Heart right ventricle (tissue), 16 donors: Measurements from ENCODE around the gene PDHB. TPM values are rescaled to one million over a fixed set of nuclear protein-coding genes. Genes with fewer than 3 reads are reported as not detected.

Source experiments
- ATAC-seq, 8 donors: fragments of 200-7000 bp; cut with Tn5 transposase; one replicate each; pipeline ENCODE4 v1.9.1; 2020; ENCODE audit warnings: mild to moderate bottlenecking in 8 of 8, moderate library complexity in 8 of 8, moderate number of reproducible peaks in 1 of 8
- DNase-seq, 2 donors: peaks; one replicate each; pipeline ENCODE4 v3.0.0-alpha.2; 2020
- H3K27ac ChIP-seq, 10 donors: fragments of 200-600 bp; sonication (generic) in 2 of 10; one replicate each; pipeline versions ENCODE4 v1.5.0 to v1.8.0; 2020 to 2022; ENCODE audit warnings: mild to moderate bottlenecking in 3 of 10
- H3K27me3 ChIP-seq, 7 donors: fragments of 200-600 bp; one replicate each; pipeline ENCODE4 v1.8.0; 2021 to 2022; ENCODE audit warnings: mild to moderate bottlenecking in 2 of 7
- H3K36me3 ChIP-seq, 9 donors: fragments of 200-600 bp; sonication (generic) in 1 of 9; one replicate each; pipeline versions ENCODE4 v1.5.0 to v1.8.0; 2020 to 2022; ENCODE audit warnings: mild to moderate bottlenecking in 2 of 9
- H3K4me1 ChIP-seq, 9 donors: fragments of 200-600 bp; sonication (generic) in 1 of 9; one replicate each; pipeline versions ENCODE4 v1.5.0 to v1.8.0; 2020 to 2022; ENCODE audit warnings: mild to moderate bottlenecking in 4 of 9
- H3K4me3 ChIP-seq, 10 donors: fragments of 200-600 bp; sonication (generic) in 2 of 10; one replicate each; pipeline versions ENCODE4 v1.5.0 to v1.8.0; 2020 to 2022; ENCODE audit warnings: mild to moderate bottlenecking in 7 of 10, moderate library complexity in 2 of 10
- H3K9me3 ChIP-seq, 11 donors: fragments of 200-600 bp in 10 of 11; sonication (generic) in 2 of 11; one replicate each; pipeline versions ENCODE4 v1.5.0 to v1.8.0; 2013 to 2022; ENCODE audit warnings: mild to moderate bottlenecking in 2 of 11, control low read depth in 1 of 11, moderate library complexity in 1 of 11
- CTCF ChIP-seq, 9 donors: fragments of 200-600 bp; sonication (generic) in 2 of 9; IDR thresholded peaks; one replicate each; pipeline versions ENCODE4 v1.5.0 to v1.8.0; 2021 to 2022; ENCODE audit warnings: antibody characterized with exemption in 9 of 9, mild to moderate bottlenecking in 5 of 9, moderate library complexity in 1 of 9
- WGBS, 2 donors: extraction: QIAGEN DNeasy Blood & Tissue Kit; methylation state at CpG; one replicate each; pipeline ENCODE4 v1.1.7; 2013; ENCODE audit warnings: inconsistent platforms in 1 of 2; 5-methylcytosine and 5-hydroxymethylcytosine counted together
- intact Hi-C, 10 donors: fragments of 100-400 bp; cut with DNase I; formaldehyde crosslinking; loops; one replicate each; pipeline versions ENCODE4 v1.11.1 to v1.14.2; 2022
- polyA plus RNA-seq, 2 donors: library from polyadenylated mRNA; stranded (reverse); fragments of 200-250 nt; gene quantifications; one replicate each; pipeline ENCODE4 v1.2.3, GENCODE V29; 2013
- total RNA-seq, 10 donors: library from RNA; stranded (reverse); fragmentation: NEBNext Ultra II Directional in 3 of 10; extraction: Animal tissue kit (Norgen Biotek cat#: 25700) in 3 of 10; gene quantifications; one replicate each; pipeline versions ENCODE4 v1.2.1 to v1.2.4, GENCODE V29; 2021 to 2023
- donor health status: Arrhythmogenic right ventricular cardiomyopathy.
- donor health status: ischemic (EF 13 %, LVEDD 7.1; RV severe dilation, severe dysfunction).
- donor health status: healthy with polysubstance abuse.
- donor health status: DM: no; HTN: yes; CAD: no.
- donor health status: DM: no; HTN: no; CAD: no.
- donor health status: ischemic (EF 25% LVEDD 6.9; RV normal size, moderate dysfunction).
- donor health status: ischemic (EF 25% LVEDD 5.7; RV mildly dilated, moderate dysfunction).
- donor health status: healthy.
- donor health status: DM: yes; HTN: yes; CAD: no.
- donor health status: Ischemic cardiomyopathy.
- donor health status: ischemic (EF 35%, LVEDD 5.7; RV mildly dilated, moderate dysfunction).
- donor health status: nonischemic (EF 11% LVEDD 7.7; RV severe dilation, severe dysfunction).
- donor health status: DM: yes; HTN: yes; CAD: no.
- donor health status: PGD.
- donor health status: ischemic (EF 29% LVEDD 5.4; RV normal size, mild dysfunction).
- donor health status: nonischemic (EF 23%, LVEDD 6.1; RV moderate dilation, normal function).

Gene PDHB
- total and polyA plus RNA-seq, 12 donors, result 140 to 255 (median 213) TPM

GRCh38 chr3:58434990-58435389, 1.4 kb upstream of the PDHB start:
- 66 to 68% methylated on average over 1 of the region's 1 CpG for WGBS, 2 donors
- H3K27ac ChIP-seq, result peak overlapping the region in 3 of 10 donors; percentile 49 to 98 (median 95)
- intact Hi-C loops, result loop anchor here in 5 of 10 donors (5.0 to 10.0 kb wide), 4 partner anchors 52 to 100 kb away; partner anchors contain the start of genes KCTD6 (in 3 of the 5) and ACOX2 (in 2 of the 5)
- TF ChIP-seq CTCF (IDR thresholded peaks at IDR 0.05), result no peak
- DNase-seq (no peak), ATAC-seq (no peak)
- peaks cover 0 to 27% (median 21%) of the 10 kb centered on the region in 9 donors for H3K36me3 ChIP-seq
- no peaks in the 10 kb centered on the region for H3K27me3 ChIP-seq
- no peak overlapping the region for H3K4me3 ChIP-seq
- peaks cover 0 to 34% (median 30%) of the 10 kb centered on the region in 9 donors for H3K4me1 ChIP-seq
- H3K9me3 ChIP-seq, result no peaks in the 10 kb centered on the region

- 82 to 89% methylated on average over 11 of the region's 11 CpGs for whole genome bisulfite sequencing, 2 donors
- Histone ChIP-seq H3K27ac (peak overlapping the region in 5 of 10 donors; percentile 95 to 98 (median 96)), H3K4me1 (peaks cover 0 to 34% (median 30%) of the 10 kb centered on the region in 9 donors), H3K4me3 (peak overlapping the region in 3 of 10 donors; percentile 64 to 93 (median 71)), H3K27me3 (no peaks in the 10 kb centered on the region), H3K36me3 (peaks cover 0 to 31% (median 26%) of the 10 kb centered on the region in 9 donors), H3K9me3 (no peaks in the 10 kb centered on the region)
- intact Hi-C loops, result loop anchor here in 5 of 10 donors (5.0 to 10.0 kb wide), 4 partner anchors 53 to 100 kb away; partner anchors contain the start of genes KCTD6 (in 3 of the 5) and ACOX2 (in 2 of the 5)
- TF ChIP-seq CTCF (IDR thresholded peaks at IDR 0.05), result no peak
- DNase-seq, result no peak
- ATAC-seq, result no peak
These were observed 879 bp upstream of the PDHB start for GRCh38 chr3:58434511-58434910.

- peak overlapping the region; percentile 42 to 93 (median 72) for H3K4me3 ChIP-seq
- H3K27me3 ChIP-seq, result no peaks in the 10 kb centered on the region
- ATAC-seq, result no peak
- no peak for TF ChIP-seq CTCF (IDR thresholded peaks at IDR 0.05)
- H3K9me3 ChIP-seq, result no peaks in the 10 kb centered on the region
- WGBS, 2 donors, result 54 to 58% methylated on average over 3 of the region's 3 CpGs
- intact Hi-C loops, result loop anchor here in 5 of 10 donors (5.0 to 10.0 kb wide), 4 partner anchors 53 to 101 kb away; partner anchors contain the start of genes KCTD6 (in 3 of the 5) and ACOX2 (in 2 of the 5)
- peaks cover 0 to 34% (median 30%) of the 10 kb centered on the region in 9 donors for H3K4me1 ChIP-seq
- peaks cover 0 to 35% (median 29%) of the 10 kb centered on the region in 9 donors for H3K36me3 ChIP-seq
- DNase-seq, result no peak
- peak overlapping the region in 9 of 10 donors; percentile 85 to 98 (median 96) for H3K27ac ChIP-seq
These were observed 504 bp upstream of the PDHB start for GRCh38 chr3:58434168-58434504.

- TF ChIP-seq CTCF (IDR thresholded peaks at IDR 0.05), result no peak
- DNase-seq (no peak), ATAC-seq (no peak)
- intact Hi-C loops, result loop anchor here in 6 of 10 donors (2.0 to 10.0 kb wide), 5 partner anchors 54 to 102 kb away; partner anchors contain the start of genes KCTD6 (in 3 of the 6) and ACOX2 (in 2 of the 6)
- Histone ChIP-seq H3K36me3 (peaks cover 0 to 47% (median 42%) of the 10 kb centered on the region in 9 donors), H3K4me1 (peaks cover 0 to 36% (median 30%) of the 10 kb centered on the region in 9 donors), H3K27ac (peak overlapping the region; percentile 75 to 98 (median 96)), H3K27me3 (no peaks in the 10 kb centered on the region), H3K9me3 (no peaks in the 10 kb centered on the region), H3K4me3 (peak overlapping the region; percentile 42 to 93 (median 72))
- WGBS, 2 donors, result 45 to 48% methylated on average over 6 of the region's 6 CpGs
These were observed 727 bp downstream of the PDHB start for GRCh38 chr3:58432905-58433304.
